ENCODE data around the gene GAS7. TPM values are rescaled to one million over a fixed set of nuclear protein-coding genes. Genes with fewer than 3 reads are reported as not detected.

The GAS7 gene
- total RNA-seq, 1 donor from 2014 or later, result 47.7 TPM

DNA sequence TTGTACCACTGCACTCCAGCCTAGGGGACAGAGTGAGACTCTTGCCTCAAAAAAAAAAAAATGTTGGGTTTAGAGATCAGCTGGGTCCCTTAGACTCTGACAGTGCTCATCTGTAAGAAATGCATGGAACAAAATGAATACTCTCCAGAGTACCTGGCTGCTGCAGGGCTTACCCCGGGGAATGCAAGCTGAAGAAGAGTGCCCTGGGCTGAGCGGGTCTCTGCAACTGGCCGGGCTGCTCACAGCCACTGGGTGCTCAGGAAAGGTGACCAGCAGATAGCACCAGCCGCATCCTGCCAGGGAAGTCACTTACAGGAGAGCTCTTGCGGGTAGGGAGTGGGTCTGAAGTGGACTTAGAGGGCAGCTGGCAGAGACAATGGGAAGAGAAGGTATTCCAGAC is 82.1 kb downstream of the GAS7 start:
- H3K4me3 Mint-ChIP-seq, result no peak overlapping the region
- peaks cover 4% of the 10 kb centered on the region for H3K36me3 Mint-ChIP-seq
- H3K27me3 Mint-ChIP-seq (ENCODE audit: low read depth), result no peaks in the 10 kb centered on the region
- DNase-seq (ENCODE audit: low spot score in 2 of 2, unreplicated experiment in 2 of 2), result no peak
- TF ChIP-seq, protein P1, sequence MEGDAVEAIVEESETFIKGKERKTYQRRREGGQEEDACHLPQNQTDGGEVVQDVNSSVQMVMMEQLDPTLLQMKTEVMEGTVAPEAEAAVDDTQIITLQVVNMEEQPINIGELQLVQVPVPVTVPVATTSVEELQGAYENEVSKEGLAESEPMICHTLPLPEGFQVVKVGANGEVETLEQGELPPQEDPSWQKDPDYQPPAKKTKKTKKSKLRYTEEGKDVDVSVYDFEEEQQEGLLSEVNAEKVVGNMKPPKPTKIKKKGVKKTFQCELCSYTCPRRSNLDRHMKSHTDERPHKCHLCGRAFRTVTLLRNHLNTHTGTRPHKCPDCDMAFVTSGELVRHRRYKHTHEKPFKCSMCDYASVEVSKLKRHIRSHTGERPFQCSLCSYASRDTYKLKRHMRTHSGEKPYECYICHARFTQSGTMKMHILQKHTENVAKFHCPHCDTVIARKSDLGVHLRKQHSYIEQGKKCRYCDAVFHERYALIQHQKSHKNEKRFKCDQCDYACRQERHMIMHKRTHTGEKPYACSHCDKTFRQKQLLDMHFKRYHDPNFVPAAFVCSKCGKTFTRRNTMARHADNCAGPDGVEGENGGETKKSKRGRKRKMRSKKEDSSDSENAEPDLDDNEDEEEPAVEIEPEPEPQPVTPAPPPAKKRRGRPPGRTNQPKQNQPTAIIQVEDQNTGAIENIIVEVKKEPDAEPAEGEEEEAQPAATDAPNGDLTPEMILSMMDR (IDR thresholded peaks at IDR 0.05; ENCODE audit: unreplicated experiment), result no peak
- peaks cover 79% of the 10 kb centered on the region for H3K4me1 Mint-ChIP-seq
- peaks cover 10% of the 10 kb centered on the region for H3K9me3 Mint-ChIP-seq
- H3K27ac Mint-ChIP-seq, result peak overlapping the region; percentile 31

DNA sequence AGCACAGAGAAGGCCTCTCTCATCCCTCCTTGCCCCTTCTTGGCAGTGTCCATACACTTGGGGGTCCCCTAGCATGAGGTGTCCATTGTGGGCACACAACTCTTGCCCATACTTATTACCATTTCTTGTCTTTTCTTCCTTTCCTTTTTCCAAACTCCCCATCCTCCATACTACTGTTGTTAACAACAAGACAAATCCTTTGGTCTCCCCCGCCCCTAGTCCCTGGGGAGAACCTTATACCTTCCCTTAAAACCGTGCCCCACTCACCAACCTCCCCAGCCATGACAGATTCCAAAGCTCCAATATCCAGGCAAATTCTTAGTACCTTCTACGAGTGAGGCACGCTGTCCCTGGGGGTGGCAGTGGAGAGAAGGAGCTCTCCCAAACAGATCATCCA is 82.9 kb downstream of the GAS7 start:
- Mint-ChIP-seq H3K4me1 (peaks cover 76% of the 10 kb centered on the region), H3K27ac (peak overlapping the region; percentile 97), H3K4me3 (no peak overlapping the region), H3K36me3 (peaks cover 4% of the 10 kb centered on the region), H3K27me3 (ENCODE audit: low read depth) (no peaks in the 10 kb centered on the region), H3K9me3 (peaks cover 10% of the 10 kb centered on the region)
- TF ChIP-seq, protein P1 (IDR thresholded peaks at IDR 0.05; ENCODE audit: unreplicated experiment), result no peak
- no peak for DNase-seq (ENCODE audit: low spot score in 2 of 2, unreplicated experiment in 2 of 2)

DNA sequence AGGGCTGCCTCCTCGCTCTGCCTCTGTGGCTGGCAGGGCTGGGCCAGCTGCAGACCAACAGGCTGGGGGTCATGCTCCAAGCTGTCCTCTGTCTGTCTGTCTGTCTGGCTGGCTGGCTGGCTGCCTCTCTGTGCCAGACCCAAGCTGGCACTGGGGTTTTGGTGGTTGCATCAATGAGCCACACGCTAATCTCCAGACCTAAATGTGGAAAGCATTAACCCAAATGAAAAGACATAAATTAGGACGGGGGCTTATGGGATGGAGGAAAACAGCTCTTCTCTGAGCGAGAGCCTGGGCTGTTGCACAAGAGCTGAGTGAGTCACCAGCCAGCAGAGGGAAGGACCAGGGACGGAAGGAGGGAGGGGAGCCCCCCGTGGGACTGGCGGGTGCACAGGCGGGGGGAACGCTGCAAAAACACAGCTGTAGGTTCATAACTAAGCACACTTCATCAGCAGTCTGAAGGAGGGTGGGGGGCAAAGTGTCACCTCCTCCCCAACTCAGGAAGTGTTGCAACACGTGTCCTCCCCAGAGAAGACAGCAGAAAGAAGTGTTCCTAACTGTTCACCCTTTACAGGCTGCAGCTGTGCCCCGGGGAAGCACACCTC is 83.4 kb downstream of the GAS7 start:
- TF ChIP-seq, protein P1 (IDR thresholded peaks at IDR 0.05; ENCODE audit: unreplicated experiment), result no peak
- DNase-seq (ENCODE audit: low spot score in 2 of 2, unreplicated experiment in 2 of 2), result peak; percentile 60 to 67
- Mint-ChIP-seq H3K36me3 (peaks cover 4% of the 10 kb centered on the region), H3K27me3 (ENCODE audit: low read depth) (no peaks in the 10 kb centered on the region), H3K4me3 (peak overlapping the region; percentile 18), H3K9me3 (peaks cover 10% of the 10 kb centered on the region), H3K27ac (peak overlapping the region; percentile 97), H3K4me1 (peaks cover 71% of the 10 kb centered on the region)

DNA sequence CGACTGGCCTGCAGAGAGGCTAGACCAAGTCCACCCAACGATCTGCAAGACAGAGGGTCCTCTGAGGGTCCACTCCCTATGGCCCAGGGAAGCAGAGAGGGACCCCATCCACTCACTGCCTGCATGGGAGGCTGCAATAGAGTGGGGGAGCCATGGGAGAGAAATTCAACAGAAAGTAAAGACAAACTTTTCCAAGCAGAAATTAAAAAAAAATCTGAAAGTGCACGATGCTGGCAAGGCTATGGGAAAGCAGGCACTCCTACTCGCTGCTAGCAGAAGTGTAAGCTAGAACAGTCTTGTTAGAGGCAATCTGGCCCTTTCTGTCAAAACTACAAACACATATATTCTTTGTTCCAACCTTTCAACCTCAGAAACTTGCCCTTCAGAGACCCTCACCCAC is 85.4 kb downstream of the GAS7 start:
- TF ChIP-seq, protein P1 (IDR thresholded peaks at IDR 0.05; ENCODE audit: unreplicated experiment), result no peak
- H3K27ac Mint-ChIP-seq, result peak overlapping the region; percentile 80

DNA sequence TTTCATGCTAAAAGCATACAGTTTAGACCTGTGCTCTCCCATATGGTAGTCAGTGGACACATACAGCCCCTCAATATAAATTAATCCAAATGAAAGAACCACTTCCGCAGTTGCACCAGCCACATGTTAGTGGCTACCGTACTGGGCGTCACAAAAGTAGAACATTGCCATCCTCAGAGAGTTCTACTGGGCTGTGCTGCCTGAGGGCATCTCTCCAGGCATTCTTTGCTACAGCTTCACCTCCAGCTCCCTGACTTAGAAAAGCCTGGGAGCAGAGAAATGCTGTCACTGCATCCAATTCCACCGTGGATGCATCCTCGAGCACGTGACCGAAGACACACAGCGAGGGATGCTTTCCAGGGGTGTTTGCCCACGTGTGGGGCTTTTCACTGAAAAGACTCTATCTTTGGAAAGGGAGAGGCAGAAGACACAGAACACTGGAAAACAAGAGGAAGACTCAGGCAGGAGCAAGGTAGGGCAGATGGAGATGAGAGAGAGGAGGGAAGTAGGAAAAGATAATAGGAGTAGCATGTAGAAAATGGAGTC is 86.4 kb downstream of the GAS7 start:
- H3K9me3 Mint-ChIP-seq, result peaks cover 10% of the 10 kb centered on the region
- H3K27ac Mint-ChIP-seq, result peak overlapping the region; percentile 80
- H3K4me1 Mint-ChIP-seq, result peaks cover 52% of the 10 kb centered on the region
- no peak for DNase-seq (ENCODE audit: low spot score in 2 of 2, unreplicated experiment in 2 of 2)
- no peaks in the 10 kb centered on the region for H3K27me3 Mint-ChIP-seq (ENCODE audit: low read depth)
- no peak overlapping the region for H3K4me3 Mint-ChIP-seq
- peaks cover 4% of the 10 kb centered on the region for H3K36me3 Mint-ChIP-seq
- TF ChIP-seq, protein P1 (IDR thresholded peaks at IDR 0.05; ENCODE audit: unreplicated experiment), result no peak

More for the DNA sequence above, 85.4 kb downstream of the GAS7 start:
- Mint-ChIP-seq H3K4me1 (peaks cover 62% of the 10 kb centered on the region), H3K27me3 (ENCODE audit: low read depth) (no peaks in the 10 kb centered on the region), H3K9me3 (peaks cover 10% of the 10 kb centered on the region), H3K36me3 (peaks cover 4% of the 10 kb centered on the region), H3K4me3 (no peak overlapping the region)
- DNase-seq (ENCODE audit: low spot score in 2 of 2, unreplicated experiment in 2 of 2), result no peak
